ENCODE data around the gene ATRX. TPM values are rescaled to one million over a fixed set of nuclear protein-coding genes. Genes with fewer than 3 reads are reported as not detected.
"Not testable (repeated sequence)": the region's sequence is repeated elsewhere in the genome, so short reads cannot be mapped to it uniquely, and the experiment has no call there.

The ATRX gene
- total RNA-seq, 1 experiment from 2014 or later, result 64.0 TPM

DNA sequence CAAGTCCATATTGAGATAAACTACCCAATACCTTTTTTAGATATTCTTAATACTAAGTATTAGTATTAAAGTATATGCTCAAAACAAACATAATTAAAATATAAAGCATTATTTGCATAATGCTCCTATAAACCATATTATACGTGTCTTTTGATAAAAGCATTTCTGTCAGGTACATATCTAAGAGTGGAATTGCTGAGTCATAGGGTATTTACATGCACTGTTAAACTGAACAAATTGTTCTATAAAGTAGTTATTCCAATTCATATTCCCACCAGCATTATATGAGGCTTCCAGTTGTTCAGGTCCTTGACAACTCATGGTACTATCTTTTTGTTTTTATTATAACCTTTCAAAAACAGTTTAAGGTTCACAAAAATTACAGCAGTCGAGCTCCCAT is 224.6 kb downstream of the ATRX start:
- BruUV-seq (replicated peaks), result no TSS peak
- ATAC-seq (peak; percentile 38; the same call in 1 of the 2 replicates), DNase-seq (no peak)
- H3K27ac ChIP-seq (ENCODE audit: low read length), result no peak overlapping the region
- H3K79me2 ChIP-seq (ENCODE audit: low read length), result no peaks in the 10 kb centered on the region
- H3F3A ChIP-seq (ENCODE audit: low read length, unreplicated experiment), result no peaks in the 10 kb centered on the region
- POLR2A ChIA-PET (ENCODE audit: unreplicated experiment), result no interaction called here
- TF ChIP-seq EZH2 (IDR thresholded peaks at IDR 0.05; ENCODE audit: low read length, unreplicated experiment), result no peak
- no peak for TF ChIP-seq EZH2phosphoT487 (IDR thresholded peaks at IDR 0.05; ENCODE audit: borderline replicate concordance, low read length)
- TF ChIP-seq, protein P1, sequence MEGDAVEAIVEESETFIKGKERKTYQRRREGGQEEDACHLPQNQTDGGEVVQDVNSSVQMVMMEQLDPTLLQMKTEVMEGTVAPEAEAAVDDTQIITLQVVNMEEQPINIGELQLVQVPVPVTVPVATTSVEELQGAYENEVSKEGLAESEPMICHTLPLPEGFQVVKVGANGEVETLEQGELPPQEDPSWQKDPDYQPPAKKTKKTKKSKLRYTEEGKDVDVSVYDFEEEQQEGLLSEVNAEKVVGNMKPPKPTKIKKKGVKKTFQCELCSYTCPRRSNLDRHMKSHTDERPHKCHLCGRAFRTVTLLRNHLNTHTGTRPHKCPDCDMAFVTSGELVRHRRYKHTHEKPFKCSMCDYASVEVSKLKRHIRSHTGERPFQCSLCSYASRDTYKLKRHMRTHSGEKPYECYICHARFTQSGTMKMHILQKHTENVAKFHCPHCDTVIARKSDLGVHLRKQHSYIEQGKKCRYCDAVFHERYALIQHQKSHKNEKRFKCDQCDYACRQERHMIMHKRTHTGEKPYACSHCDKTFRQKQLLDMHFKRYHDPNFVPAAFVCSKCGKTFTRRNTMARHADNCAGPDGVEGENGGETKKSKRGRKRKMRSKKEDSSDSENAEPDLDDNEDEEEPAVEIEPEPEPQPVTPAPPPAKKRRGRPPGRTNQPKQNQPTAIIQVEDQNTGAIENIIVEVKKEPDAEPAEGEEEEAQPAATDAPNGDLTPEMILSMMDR (conservative IDR thresholded peaks at IDR 0.05; ENCODE audit: low read depth, low read length), result no peak
- no peak overlapping the region for H3K4me2 ChIP-seq (ENCODE audit: low read length)
- no peak overlapping the region for H2AFZ ChIP-seq (ENCODE audit: low read length)
- intact Hi-C loops (cut with micrococcal nuclease), result no loop called here
- H3K4me3 ChIP-seq (ENCODE audit: low read length), result no peak overlapping the region
- no peaks in the 10 kb centered on the region for H3K9me3 ChIP-seq (ENCODE audit: low read length)
- H3K9me2 ChIP-seq (replicated peaks; ENCODE audit: low read length), result no peaks in the 10 kb centered on the region
- H3K36me3 ChIP-seq (ENCODE audit: low read depth, low read length), result 0 out of 2 replicates have a peak, but pooled peaks cover 3% of the 10 kb centered on the region
- H3K9ac ChIP-seq (ENCODE audit: low read length), result no peak overlapping the region
- H3K4me1 ChIP-seq (ENCODE audit: insufficient read depth, low read length), result no peaks in the 10 kb centered on the region
- no peaks in the 10 kb centered on the region for H3K27me3 ChIP-seq (ENCODE audit: low read length)
- no peaks in the 10 kb centered on the region for H4K20me1 ChIP-seq (ENCODE audit: low read length)
- CTCF ChIA-PET, result no interaction called here

DNA sequence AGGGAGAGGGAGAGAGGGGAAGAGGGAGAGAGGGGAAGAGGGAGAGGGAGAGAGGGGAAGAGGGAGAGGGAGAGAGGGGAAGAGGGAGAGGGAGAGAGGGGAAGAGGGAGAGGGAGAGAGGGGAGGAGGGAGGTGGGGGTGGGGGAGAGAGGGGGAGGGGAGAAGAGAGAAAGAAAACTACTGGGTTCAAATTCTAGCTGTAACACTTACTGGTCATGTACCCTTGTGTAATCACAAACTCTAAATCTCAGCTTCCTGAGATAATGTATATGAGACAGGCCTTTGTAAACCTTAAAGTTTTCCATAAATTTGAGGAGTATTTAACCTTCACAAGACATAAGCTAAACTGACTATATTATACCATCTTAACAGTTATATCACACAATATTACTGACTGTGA is 229.7 kb downstream of the ATRX start:
- POLR2A ChIA-PET (ENCODE audit: unreplicated experiment), result no interaction called here

DNA sequence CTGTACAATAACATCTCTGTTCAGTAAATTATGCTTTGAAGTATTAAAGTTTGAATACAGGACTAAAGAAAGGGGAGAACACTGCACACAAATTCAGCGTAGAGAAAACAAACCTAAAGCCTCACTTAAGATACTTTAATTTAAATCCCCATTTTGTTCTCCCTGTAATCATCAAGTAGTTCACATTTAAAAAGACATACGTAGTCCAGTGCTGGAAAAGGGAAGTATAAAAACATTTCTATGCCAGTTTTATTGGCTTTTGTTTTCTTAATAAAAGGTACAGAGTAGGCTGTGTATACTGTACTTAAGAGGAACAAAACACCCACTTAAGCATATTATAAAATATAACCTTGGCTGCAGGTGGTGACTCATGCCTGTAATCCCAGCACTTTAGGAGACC is 237.3 kb downstream of the ATRX start:
- ChIA-PET POLR2A (ENCODE audit: unreplicated experiment) (no interaction called here), CTCF (no interaction called here)
- Histone ChIP-seq H3F3A (ENCODE audit: low read length, unreplicated experiment) (no peaks in the 10 kb centered on the region), H2AFZ (ENCODE audit: low read length) (no peak overlapping the region), H3K9me2 (replicated peaks; ENCODE audit: low read length) (no peaks in the 10 kb centered on the region), H3K9me3 (ENCODE audit: low read length) (no peaks in the 10 kb centered on the region), H3K27ac (ENCODE audit: low read length) (no peak overlapping the region), H3K4me3 (ENCODE audit: low read length) (no peak overlapping the region), H3K9ac (ENCODE audit: low read length) (no peak overlapping the region), H3K79me2 (ENCODE audit: low read length) (no peaks in the 10 kb centered on the region), H3K36me3 (ENCODE audit: low read depth, low read length) (no peaks in the 10 kb centered on the region), H3K4me1 (ENCODE audit: insufficient read depth, low read length) (no peaks in the 10 kb centered on the region), H3K4me2 (ENCODE audit: low read length) (no peak overlapping the region), H3K27me3 (ENCODE audit: low read length) (no peaks in the 10 kb centered on the region), H4K20me1 (ENCODE audit: low read length) (no peaks in the 10 kb centered on the region)
- DNase-seq (no peak), ATAC-seq (peak; percentile 35; the same call in 1 of the 2 replicates)
- TF ChIP-seq EZH2phosphoT487 (IDR thresholded peaks at IDR 0.05; ENCODE audit: borderline replicate concordance, low read length), result no peak
- TF ChIP-seq, protein P1 (conservative IDR thresholded peaks at IDR 0.05; ENCODE audit: low read depth, low read length), result no peak
- TF ChIP-seq EZH2 (IDR thresholded peaks at IDR 0.05; ENCODE audit: low read length, unreplicated experiment), result no peak
- intact Hi-C loops (cut with micrococcal nuclease), result no loop called here
- BruUV-seq (replicated peaks), result no TSS peak

More for the DNA sequence above, 229.7 kb downstream of the ATRX start:
- DNase-seq, result no peak
- no peaks in the 10 kb centered on the region for H3K4me1 ChIP-seq (ENCODE audit: insufficient read depth, low read length)
- 0 out of 2 replicates have a peak, but pooled peaks cover 3% of the 10 kb centered on the region for H3K36me3 ChIP-seq (ENCODE audit: low read depth, low read length)
- H3K79me2 ChIP-seq (ENCODE audit: low read length), result no peaks in the 10 kb centered on the region
- H3K27me3 ChIP-seq (ENCODE audit: low read length), result no peaks in the 10 kb centered on the region
- H2AFZ ChIP-seq (ENCODE audit: low read length), result no peak overlapping the region
- no peak for TF ChIP-seq EZH2phosphoT487 (IDR thresholded peaks at IDR 0.05; ENCODE audit: borderline replicate concordance, low read length)
- TF ChIP-seq EZH2 (IDR thresholded peaks at IDR 0.05; ENCODE audit: low read length, unreplicated experiment), result no peak
- TF ChIP-seq, protein P1 (conservative IDR thresholded peaks at IDR 0.05; ENCODE audit: low read depth, low read length), result no peak
- no peak overlapping the region for H3K27ac ChIP-seq (ENCODE audit: low read length)
- H3K9me2 ChIP-seq (replicated peaks; ENCODE audit: low read length), result no peaks in the 10 kb centered on the region
- no peak overlapping the region for H3K4me2 ChIP-seq (ENCODE audit: low read length)
- no TSS peak for BruUV-seq (replicated peaks)
- no peak overlapping the region for H3K4me3 ChIP-seq (ENCODE audit: low read length)
- intact Hi-C loops (cut with micrococcal nuclease), result no loop called here
- H3F3A ChIP-seq (ENCODE audit: low read length, unreplicated experiment), result no peaks in the 10 kb centered on the region
- no peaks in the 10 kb centered on the region for H4K20me1 ChIP-seq (ENCODE audit: low read length)
- CTCF ChIA-PET, result no interaction called here
- ATAC-seq, result no peak
- H3K9ac ChIP-seq (ENCODE audit: low read length), result no peak overlapping the region
- H3K9me3 ChIP-seq (ENCODE audit: low read length), result no peaks in the 10 kb centered on the region

DNA sequence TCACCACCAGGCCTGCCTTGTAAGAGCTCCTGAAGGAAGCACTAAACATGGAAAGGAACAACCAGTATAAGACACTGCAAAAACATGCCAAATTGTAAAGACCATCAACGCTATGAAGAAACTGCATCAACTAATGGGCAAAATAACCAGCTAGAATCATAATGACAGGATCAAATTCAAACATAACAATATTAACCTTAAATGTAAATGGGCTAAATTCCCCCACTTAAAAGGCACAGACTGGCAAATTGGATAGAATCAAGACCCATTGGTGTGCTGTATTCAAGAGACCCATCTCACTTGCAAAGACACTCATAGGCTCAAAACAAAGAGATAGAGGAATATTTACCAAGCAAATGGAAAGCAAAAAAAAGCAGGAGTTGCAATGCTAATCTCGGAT is 246.2 kb downstream of the ATRX start:
- H3K79me2 ChIP-seq (ENCODE audit: low read length); H3F3A ChIP-seq (ENCODE audit: low read length, unreplicated experiment); H3K9me2 ChIP-seq (replicated peaks; ENCODE audit: low read length); DNase-seq; H3K4me1 ChIP-seq (ENCODE audit: insufficient read depth, low read length); H4K20me1 ChIP-seq (ENCODE audit: low read length); H3K36me3 ChIP-seq (ENCODE audit: low read depth, low read length); ATAC-seq; H3K4me2 ChIP-seq (ENCODE audit: low read length); BruUV-seq (replicated peaks); H2AFZ ChIP-seq (ENCODE audit: low read length); H3K4me3 ChIP-seq (ENCODE audit: low read length); H3K27me3 ChIP-seq (ENCODE audit: low read length); H3K9me3 ChIP-seq (ENCODE audit: low read length); POLR2A ChIA-PET (ENCODE audit: unreplicated experiment); H3K9ac ChIP-seq (ENCODE audit: low read length); H3K27ac ChIP-seq (ENCODE audit: low read length); intact Hi-C loops (cut with micrococcal nuclease); CTCF ChIA-PET: not testable (repeated sequence)

All from PC-3 (cell line).